ENCODE measurements around the gene IGF2BP2.
"Not testable (repeated sequence)": the region's sequence is repeated elsewhere in the genome, so short reads cannot be mapped to it uniquely, and the experiment has no call there.

The IGF2BP2 gene

DNA sequence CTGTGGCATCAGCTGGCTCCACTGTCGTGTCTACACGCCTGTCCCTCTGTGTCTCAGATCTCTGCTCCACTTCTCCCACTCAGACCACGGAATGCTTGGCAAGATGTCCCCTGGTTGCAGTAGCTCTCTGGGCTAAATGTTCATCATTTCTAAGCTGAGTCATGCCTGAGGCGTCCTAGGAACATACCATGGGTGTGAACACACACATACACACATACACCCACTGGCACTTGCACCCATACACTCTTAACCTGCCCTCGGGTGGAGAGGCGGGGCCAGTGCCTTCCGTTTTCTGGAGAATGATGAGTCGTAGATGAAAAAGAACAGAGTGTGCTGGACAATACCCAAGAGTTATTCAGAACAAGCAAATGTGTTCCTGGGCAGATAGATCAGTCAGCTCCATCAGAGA is 166.3 kb downstream of the IGF2BP2 start:
- peak; percentile 15 for DNase-seq

DNA sequence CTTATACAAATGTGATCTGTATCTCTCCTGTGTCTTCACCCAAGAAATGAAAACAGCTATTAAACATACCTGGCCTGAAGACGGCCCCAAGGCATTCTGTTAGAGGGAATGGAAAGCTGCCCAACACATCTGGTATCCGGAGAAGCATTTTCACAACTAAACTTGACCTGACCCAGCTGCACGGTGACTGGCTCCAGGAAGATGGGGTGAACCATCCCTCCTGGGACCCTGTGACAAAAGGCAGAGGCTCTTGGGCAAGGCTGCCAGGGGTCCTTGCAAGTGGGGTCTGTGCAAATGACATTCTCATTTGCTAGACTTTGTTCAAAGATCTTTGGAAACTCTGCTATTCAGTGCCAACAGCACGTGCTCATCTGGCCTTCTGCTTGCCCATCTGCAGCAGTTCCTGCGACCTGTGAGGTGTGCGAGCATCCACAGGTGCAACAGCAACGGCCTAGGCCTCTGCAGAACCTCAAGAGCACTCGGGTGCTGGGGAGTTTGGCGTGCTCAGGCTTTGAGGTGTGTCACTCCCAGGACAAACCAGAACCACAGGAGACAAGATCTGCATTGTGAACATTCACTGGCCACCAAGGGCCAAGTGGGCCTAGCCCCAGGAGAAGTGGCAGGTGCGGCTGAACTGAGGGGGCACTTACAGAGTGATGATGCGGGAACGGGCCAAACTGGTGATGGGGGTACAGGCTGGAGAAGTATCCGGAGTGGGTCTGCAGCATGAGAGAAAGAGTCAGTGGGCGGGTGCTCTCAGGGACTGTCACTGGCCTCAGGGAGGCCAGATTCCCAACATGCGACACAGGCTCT is 166.9 kb downstream of the IGF2BP2 start:
- no peak for DNase-seq

DNA sequence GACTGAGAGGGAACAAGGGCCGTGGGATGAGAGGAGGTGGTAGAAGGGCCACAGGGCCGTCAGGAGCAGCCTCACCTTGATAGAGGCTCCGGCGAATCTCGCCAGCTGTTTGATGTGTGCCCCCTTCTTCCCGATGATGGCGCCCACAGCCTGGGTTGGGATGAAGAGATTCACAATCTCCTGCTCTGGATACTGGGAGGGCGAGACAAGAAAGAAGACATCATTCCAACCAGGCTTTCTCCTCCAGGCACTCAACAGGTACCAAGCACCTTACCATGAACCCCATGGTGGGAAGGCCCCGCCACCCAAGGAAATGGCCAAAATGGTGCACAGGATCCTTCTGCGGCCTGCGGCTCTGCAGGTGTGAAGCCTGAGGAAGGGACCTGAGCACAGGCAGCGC is 167.6 kb downstream of the IGF2BP2 start:
- DNase-seq, result no peak

DNA sequence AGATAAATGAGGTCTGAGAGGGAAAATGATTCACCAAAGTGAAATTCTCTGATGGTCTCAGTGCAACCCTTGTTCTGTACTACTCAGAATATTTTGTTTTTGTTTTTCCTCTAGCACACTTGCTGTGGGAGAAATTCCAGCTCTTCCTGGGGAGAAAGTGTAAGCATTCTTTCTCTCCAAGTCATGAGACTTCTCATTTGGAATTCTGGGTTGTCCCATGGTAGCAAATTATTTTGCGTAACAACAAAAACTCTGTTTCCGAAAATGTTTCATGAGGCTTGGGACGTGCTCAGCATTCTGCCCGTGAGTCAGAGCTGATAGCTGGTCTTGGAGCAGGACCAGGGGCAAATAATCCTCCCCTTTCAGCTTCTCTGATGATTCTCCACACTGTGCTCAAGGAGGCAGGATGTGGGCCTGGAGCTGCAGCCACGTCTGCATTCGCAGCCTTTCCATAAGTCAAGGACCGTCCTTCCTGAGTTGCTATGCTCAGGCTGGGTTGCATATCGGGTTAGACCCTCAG is 168.5 kb downstream of the IGF2BP2 start:
- no peak for DNase-seq

DNA sequence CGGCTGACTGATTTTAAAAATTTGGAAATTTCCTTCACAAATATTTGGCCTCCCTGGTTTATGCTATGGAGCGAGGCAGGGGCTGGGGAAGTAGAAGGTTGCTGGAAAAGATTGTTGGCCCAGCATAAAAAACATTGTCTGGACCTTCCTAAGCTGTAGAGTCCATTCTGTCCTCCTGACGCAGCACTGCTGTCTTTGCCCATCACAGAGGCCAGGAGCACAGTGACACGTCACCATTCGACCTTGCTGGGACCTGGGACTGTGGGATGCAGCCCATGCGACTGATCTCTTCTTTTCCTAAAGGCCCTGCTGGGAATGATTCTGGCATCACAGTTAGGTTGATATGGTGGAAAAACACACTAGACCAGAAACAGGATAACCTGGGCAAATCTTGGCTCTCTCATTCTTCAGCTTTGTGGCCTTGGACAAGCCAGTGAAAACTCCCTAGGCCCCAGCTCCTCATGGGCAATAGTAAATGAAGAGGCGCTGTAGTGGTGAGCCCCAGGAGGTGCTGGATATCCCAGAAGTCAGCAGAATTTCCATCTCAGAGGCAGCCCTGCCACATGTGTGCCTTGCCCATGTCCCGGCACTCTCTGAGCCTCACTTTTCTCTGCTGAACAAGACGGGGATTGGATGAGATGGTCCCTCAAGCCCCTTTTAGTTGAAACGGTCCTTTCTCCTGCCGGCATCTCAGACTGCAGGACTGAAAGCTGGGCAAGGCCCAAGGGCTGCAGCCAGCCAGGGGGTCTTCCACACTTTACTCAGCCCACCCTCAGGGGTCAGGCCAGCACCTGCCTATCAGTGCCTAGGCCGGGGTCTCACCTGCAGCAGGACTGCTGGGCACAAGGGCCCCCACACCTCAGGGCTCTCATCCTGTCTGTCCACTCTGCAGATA is 169.2 kb downstream of the IGF2BP2 start:
- DNase-seq, result no peak

DNA sequence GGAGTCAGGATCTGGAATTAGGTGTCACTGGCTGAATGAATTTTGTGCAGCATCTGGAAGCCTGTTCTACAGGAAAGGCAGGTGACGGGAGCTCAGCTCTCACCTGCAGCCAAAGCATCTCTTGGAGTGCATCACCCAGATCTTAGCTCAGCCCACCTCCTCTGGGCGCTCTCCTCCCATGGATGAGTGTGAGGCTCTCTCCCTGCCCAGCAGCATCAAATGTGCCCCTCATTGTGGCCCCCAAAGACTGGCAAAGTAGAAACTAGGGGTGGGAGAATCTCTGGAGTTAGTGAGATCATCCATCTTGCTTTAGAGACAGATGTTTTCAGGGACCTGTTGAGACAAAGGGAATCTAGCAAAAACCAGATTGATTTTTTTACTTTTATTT is 170.1 kb downstream of the IGF2BP2 start:
- DNase-seq, result no peak

DNA sequence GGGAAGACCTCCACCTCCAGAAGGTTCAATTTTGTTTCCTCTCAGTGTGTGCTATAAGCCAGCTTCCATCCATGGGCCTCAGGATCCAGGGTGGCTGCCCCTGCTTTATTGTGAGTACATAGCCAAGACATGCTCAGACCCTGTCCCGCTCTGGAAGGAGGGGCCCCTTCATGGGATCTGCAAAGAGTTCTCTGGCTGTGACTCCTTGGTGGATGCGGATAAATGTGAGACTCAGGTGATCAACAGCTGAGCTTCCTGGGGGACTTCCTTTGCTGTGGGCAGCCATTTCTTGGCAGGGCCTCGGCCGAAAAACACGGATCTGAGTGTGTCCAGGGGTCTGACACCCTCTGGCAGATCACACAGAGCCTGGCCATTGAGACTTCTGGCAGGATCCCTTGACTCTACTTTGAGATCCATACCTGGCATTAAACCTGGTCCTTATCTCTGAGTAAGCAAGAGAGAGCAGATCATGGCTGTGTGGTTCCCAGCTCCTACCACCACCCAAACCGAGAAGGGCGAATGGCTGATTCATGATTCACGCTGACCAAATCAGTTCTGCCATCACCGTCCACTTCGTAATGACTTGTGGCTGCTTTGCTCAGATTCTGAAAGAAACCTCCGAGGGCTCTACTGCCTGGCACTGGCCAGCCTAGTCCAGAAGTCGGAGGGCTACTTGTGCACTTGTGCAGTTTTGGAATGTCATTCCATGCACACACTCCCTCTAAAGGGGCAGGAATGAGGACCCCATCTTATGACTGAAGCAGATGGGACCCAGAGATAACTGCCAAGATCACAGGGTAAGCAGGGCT is 170.7 kb downstream of the IGF2BP2 start:
- no peak for DNase-seq

DNA sequence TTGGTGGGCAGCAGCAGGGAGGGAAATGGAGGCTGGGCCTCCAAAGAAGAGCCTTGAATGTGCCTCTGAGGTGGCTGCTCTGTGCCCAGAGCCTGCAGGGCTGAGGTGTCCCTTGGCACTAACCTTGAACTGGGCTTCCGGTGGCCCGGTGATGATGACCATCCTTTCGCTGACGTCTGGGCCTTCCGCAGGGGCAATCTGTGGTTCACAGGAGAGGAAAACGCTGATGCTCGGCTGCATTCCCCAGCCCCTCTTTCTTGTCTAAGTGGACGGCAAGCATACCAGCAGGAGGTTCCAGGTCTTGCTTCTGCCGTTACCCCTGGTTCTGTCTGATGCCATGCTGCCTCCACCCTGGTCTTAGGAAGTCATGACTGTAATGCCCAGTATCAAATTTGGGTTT is 172.9 kb downstream of the IGF2BP2 start:
- DNase-seq, result no peak

DNA sequence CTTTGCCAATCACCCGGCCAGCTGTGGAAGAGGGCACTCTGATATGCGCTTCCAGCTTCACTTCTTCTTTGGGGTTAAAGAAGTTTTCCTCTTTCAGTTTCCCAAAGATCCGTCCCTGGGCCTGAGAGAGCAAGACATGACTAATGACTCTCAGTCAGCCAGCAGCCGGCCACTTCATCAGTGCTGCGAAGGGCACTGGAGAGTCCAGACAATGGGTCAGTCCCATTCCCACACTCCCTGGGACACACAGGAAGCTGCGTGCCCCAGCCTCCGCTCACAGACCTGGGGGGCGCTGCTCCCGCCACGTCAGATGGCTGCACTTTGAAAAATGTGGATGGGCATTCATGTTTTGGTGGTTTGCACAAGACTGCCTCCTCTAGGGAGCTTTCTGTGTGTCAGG is 175.4 kb downstream of the IGF2BP2 start:
- no peak for DNase-seq

DNA sequence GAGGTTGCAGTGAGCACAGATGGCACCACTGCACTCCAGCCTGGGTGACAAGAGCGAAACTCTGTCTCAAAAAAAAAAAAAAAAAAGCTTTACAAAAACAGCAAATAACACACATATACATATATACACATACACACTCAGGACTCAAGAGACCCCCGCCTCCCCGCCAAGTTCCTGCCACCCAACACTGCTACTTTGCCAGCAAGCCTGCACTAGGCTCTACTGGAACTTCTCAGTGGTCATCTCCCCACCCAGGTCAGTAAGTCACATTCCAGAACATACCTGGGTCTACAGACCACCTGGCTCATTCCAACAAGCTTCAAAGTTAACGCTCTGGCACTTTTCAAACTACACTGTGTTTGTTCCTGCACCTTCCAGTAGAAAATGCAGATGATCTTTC is 176.4 kb downstream of the IGF2BP2 start:
- no peak for DNase-seq

DNA sequence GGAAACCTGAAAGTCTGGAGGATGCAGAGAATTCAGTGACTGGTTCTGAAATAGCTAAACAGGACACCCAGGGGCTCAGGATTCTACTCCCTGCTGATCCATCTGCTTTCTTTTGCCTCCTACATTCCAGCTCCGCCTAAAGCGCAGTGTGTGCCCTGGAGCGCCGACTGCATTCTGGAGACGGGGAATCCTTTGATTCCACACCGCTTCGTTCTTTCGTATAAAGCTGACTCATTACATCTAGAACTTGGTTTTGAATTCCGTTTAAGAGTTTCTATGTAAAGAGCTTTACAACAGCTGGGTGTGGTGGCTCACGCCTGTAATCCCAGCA is 177.0 kb downstream of the IGF2BP2 start:
- no peak for DNase-seq

DNA sequence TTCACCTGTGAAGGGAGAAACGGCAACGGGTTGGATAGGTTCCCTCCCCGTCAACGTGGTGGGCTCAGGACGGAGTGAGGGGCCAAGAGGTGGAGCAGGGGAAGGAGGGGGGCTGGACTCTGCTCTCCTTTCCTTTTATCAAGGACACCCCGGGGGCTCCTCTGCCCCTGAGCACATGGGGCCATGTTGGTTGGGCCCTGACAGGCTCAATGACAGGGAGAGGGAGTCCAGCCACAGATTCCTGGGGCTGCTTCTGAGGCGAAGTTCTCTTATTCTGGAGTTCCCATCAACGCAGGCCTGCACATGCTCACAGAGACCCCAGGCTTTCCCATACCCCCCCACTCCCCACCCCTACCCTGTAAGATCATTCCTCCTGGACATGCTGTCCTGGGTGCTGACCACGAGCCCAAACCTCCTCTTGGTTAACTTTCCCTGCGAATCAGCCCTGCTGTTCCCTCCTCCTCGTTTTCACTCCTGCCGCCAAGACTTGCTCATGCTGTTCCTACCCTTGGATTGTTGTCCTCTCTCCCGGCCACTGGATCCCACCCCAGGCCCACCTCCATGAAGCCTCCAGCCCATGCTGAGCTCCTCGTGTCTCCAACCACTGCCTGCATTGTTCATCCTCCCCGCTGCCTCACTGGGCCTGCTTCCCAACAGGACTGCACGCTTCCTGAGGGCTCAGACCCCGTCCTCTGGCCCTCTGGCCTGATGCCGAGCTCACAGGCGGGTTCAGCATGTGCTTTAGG is 177.5 kb downstream of the IGF2BP2 start:
- no peak for DNase-seq

DNA sequence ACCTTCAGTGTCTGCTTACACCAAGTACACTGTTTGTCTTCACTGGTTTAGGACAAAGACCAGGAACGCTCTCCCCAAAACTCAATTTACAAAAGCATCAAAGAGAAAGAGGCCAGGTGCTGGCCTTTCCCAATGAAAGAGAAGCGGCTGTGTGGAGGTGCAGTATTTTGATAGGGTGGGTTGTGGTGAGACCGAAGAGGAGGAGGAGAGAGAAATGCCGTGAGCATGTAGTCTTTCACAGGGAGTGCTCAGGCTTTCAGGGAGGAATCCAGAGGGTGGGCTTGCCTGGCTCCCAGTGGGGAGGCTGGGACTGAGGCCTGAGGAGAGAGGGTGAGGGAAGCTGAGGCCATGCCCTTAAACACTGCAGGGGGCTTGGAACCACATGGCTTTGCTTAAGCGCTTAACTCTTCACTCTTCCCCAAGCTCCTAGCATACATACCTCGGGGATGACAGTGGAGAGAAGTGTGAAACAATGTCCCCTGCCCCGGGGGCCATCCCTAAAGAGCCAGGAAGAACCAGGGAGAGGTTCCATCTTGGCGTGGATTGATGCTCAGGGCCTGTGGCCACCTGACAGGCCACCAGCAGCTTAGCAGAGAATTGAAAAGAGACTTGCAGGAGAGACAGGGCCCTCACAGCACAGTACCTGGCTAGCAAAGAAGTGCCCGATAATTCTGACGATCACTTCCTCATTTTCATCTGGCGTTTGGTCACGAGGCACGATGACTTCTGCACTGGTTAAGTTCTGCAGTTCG is 178.3 kb downstream of the IGF2BP2 start:
- DNase-seq, result no peak

DNA sequence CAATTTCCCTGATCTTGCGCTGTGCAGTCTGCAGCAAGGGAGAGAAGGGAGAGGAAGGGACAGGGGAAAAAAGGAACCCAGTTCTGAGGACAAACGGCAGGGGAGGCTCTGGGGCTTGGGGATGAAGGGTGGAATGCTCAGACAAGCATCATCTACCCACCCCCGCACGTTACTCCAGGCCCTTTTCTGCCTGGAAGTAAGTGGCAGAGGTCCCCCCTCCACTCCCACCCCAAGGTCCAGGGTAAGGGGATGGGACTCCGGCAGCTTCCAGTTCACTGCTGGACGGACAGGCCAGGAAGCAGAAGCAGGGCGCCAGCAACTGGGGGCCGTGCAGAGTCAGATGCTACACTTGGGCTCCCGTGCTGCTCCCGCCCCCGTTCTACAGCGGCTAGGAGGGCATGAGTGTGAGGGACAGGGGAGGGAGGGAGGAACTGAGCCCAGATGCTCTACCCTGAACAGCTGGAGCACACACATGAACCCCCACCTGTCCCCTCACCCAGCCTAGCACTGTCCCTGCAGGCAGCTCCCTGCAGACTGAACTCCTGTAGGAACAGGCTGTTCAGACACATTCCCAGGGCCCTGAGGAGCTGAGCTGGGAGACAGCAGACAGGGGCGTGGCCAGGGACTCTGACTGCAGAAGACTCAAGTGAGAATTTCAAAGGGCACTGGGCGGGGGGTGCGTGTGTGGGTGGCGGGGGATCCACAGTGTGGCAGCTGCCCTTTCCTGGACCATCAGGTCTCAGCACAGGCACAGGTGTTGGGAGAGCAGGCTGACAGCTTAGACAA is 179.1 kb downstream of the IGF2BP2 start:
- no peak for DNase-seq

DNA sequence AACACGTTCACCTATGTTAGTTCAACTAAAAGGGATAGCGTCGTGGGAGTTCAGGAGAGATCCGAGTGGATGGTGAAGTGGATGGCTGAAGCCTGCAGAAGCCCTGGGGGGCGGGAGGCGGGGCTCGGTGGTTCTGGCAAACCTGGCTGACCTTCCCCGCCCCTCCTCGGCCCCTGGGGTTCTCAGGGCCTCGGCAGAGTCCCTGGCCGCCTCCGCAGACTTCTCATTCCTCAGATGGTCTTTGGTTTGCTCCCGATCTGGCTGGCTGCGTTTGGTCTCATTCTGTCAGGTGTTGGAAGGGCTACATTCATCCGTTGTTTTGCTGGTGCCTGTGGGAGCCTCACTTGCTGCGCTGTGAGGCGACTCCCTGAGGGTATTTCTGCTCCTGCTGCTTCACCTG is 179.7 kb downstream of the IGF2BP2 start:
- DNase-seq, result not testable (repeated sequence)

DNA sequence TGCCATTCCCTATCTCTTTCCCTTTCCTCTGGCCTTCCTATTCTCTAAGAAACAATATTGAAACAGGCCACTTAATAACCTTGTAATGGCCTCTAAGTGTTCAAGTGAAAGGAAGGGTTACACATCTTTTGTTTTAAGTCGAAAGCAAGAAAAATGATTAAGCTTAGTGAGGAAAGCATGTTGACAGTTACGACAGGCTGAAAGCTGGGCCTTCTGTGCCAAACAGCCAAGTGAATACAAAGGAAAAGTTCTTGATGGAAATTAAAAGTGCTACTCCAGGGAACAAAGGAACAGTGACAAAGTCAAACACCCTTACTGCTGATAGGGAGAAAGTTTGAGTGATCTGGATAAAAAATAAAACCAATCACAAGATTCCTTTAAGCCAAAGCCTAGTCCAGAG is 184.5 kb downstream of the IGF2BP2 start:
- DNase-seq, result no peak

DNA sequence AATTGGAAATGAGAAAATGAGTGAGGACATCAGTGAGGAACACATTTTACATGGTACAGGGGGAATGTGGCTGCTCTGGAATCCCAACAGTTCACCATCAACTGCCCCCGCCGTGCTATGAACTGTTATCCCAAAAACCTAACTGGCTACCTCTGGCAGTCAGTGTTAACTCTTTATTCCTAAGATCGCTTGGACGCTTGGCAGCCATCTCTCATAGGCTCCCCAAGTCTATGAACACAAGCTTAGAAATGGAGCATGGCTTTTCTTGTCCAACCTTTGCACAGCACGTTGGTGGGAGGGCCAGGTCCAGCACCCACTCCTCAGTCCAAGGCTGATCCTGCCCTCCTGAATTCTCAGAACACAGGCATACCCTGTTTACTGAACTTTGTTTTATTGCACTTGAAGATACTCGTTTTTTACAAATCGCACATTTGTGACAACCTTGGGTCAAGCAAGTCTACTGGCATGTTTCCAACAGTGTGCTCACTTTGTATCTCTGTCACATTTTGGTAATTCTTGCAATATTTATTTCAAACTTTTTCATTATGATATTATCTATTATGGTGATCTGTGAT is 185.1 kb downstream of the IGF2BP2 start:
- no peak for DNase-seq

DNA sequence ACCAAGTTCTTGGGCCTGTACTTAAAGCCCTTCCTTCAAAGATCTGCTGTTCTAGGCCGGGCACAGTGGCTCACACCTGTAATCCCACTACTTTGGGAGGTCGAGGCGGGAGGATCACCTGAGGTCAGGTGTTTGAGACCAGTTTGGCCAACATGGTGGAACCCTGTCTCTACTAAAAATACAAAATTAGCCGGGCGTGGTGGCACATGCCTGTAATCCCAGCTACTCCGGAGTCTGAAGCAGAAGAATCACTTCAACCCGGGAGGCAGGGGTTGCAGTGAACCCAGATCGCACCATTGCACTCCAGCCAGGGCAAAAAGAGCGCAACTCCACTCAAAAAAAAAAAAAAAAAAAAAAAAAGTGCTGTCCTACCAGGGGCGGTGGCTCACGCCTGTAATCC is 186.2 kb downstream of the IGF2BP2 start:
- DNase-seq, result not testable (repeated sequence)

DNA sequence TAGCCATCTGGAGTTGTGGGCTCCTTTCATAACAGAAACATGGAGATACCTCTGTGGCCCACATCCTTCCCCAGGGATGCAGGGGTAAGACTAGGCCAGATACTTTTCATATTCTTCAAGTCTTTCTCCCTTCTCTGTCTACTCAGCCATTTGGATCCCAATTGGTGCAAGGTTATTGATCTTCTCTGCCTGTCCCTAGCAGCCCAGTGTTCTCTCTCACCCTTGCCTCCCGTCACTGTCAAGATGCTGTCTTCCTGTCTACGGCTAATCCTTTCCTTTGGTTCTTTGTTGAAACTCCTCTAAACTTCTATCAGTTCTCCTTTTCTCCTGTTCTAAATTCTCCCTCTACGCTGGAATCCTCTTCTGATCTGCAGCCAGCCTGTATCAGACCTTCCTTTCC is 187.5 kb downstream of the IGF2BP2 start:
- no peak for DNase-seq

DNA sequence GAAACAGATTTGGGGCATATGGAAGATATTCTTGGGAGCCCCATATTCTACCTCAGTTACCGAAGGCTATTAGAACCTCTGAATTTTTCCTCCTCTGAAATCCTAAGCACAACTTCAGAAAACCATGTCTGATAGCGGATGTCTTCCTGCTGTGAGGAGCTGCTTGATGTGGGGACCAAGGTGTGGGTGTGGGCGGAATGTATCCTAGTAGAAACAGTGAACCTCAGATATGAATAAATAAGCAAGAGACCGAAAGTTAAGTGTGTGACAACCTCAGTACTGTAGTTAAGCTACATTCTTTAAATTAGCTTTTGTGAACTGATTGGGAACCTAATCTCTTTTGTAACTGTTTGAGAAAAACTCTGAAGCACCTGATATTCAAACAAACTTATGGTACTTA is 191.8 kb downstream of the IGF2BP2 start:
- peak; percentile 34 for DNase-seq

Data from stimulated activated CD4-positive, alpha-beta T cell treated with anti-CD3 and anti-CD28 coated beads, Interleukin-15, amount 100 ng/mL, for 24 hours (primary cell).